ENCODE measurements around the gene LMTK2.

LMTK2 gene

DNA sequence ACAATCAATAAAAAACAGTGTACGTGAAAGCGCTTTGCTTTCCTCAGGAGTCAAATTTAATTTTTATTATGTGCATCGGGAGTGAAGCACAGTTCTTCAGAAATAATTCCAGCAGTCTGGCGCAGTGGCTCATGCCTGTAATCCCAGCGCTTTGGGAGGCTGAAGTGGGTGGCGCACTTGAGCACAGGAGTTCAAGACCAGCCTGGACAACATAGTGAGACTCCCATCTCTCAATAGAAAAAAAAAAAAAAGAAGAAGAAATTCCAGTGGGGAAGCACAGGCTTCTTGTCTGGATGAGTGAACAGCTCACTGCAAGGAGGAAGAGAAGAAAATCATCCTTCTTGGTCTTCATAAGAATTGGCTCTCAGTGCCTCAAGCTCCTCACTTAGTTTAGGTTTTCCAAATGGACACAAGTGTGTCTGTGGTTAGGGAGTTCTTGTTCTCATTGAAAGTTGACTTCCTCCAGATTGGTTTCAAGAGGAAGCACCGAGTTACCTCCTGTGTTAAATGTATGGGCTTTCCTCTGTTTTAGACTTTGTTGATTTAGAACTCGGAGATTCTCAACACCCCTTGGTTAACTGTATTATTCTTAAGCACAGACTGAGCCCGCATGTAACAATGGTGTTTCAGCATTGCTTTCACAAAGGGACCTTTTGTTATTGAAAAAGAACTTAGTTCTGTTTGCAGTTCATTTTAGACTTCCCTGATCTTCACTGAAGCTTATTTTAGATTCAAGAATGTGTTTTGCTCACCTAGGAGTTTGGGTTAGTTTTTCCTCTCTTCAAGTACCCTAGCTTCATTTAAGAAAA lies 28.0 kb downstream of the LMTK2 start:
- H3K4me2 ChIP-seq (ENCODE audit: low read depth, low read length, poor library complexity, severe bottlenecking) = no peak overlapping the region
- TF ChIP-seq, protein P1, sequence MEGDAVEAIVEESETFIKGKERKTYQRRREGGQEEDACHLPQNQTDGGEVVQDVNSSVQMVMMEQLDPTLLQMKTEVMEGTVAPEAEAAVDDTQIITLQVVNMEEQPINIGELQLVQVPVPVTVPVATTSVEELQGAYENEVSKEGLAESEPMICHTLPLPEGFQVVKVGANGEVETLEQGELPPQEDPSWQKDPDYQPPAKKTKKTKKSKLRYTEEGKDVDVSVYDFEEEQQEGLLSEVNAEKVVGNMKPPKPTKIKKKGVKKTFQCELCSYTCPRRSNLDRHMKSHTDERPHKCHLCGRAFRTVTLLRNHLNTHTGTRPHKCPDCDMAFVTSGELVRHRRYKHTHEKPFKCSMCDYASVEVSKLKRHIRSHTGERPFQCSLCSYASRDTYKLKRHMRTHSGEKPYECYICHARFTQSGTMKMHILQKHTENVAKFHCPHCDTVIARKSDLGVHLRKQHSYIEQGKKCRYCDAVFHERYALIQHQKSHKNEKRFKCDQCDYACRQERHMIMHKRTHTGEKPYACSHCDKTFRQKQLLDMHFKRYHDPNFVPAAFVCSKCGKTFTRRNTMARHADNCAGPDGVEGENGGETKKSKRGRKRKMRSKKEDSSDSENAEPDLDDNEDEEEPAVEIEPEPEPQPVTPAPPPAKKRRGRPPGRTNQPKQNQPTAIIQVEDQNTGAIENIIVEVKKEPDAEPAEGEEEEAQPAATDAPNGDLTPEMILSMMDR (IDR thresholded peaks at IDR 0.05; ENCODE audit: insufficient read depth, low read length, poor library complexity, severe bottlenecking) = no peak
- no peak for TF ChIP-seq EZH2phosphoT487 (conservative IDR thresholded peaks at IDR 0.05; ENCODE audit: low read length)
- H3K79me2 ChIP-seq (ENCODE audit: insufficient read depth, low read length) = no peaks in the 10 kb centered on the region
- no peaks in the 10 kb centered on the region for H3K9me2 ChIP-seq (replicated peaks; ENCODE audit: insufficient read depth, low read length)
- no peak overlapping the region for H2AFZ ChIP-seq (ENCODE audit: low read depth, low read length, severe bottlenecking)
- no peaks in the 10 kb centered on the region for H3K9me3 ChIP-seq (ENCODE audit: insufficient read depth, low read length)
- peaks cover 3% of the 10 kb centered on the region; the same call in 1 of the 2 replicates for H3K36me3 ChIP-seq (ENCODE audit: low read length)
- H3F3A ChIP-seq (ENCODE audit: insufficient read depth) = peaks cover 10% of the 10 kb centered on the region; the same call in 1 of the 2 replicates
- H3K4me3 ChIP-seq (ENCODE audit: insufficient read depth, low read length, poor library complexity, severe bottlenecking) = no peak overlapping the region
- no peak overlapping the region for H3K27ac ChIP-seq (ENCODE audit: low read depth, low read length)
- no peaks in the 10 kb centered on the region for H3K27me3 ChIP-seq (ENCODE audit: low read length)
- no peak overlapping the region for H3K9ac ChIP-seq (ENCODE audit: low read length)
- H4K20me1 ChIP-seq (ENCODE audit: low read depth, low read length) = peaks cover 73% of the 10 kb centered on the region

- H3K4me3 ChIP-seq (ENCODE audit: insufficient read depth, low read length, poor library complexity, severe bottlenecking) = no peak overlapping the region
- H4K20me1 ChIP-seq (ENCODE audit: low read depth, low read length) = peaks cover 60% of the 10 kb centered on the region
- no peaks in the 10 kb centered on the region for H3K79me2 ChIP-seq (ENCODE audit: insufficient read depth, low read length)
- H3K9me2 ChIP-seq (replicated peaks; ENCODE audit: insufficient read depth, low read length) = no peaks in the 10 kb centered on the region
- peaks cover 3% of the 10 kb centered on the region; the same call in 1 of the 2 replicates for H3K36me3 ChIP-seq (ENCODE audit: low read length)
- no peak overlapping the region for H3K9ac ChIP-seq (ENCODE audit: low read length)
- H3K4me2 ChIP-seq (ENCODE audit: low read depth, low read length, poor library complexity, severe bottlenecking) = no peak overlapping the region
- no peak for TF ChIP-seq EZH2phosphoT487 (conservative IDR thresholded peaks at IDR 0.05; ENCODE audit: low read length)
- TF ChIP-seq, protein P1 (IDR thresholded peaks at IDR 0.05; ENCODE audit: insufficient read depth, low read length, poor library complexity, severe bottlenecking) = no peak
- no peaks in the 10 kb centered on the region for H3K27me3 ChIP-seq (ENCODE audit: low read length)
- peaks cover 10% of the 10 kb centered on the region; the same call in 1 of the 2 replicates for H3F3A ChIP-seq (ENCODE audit: insufficient read depth)
- H3K27ac ChIP-seq (ENCODE audit: low read depth, low read length) = no peak overlapping the region
- H2AFZ ChIP-seq (ENCODE audit: low read depth, low read length, severe bottlenecking) = no peak overlapping the region
- no peaks in the 10 kb centered on the region for H3K9me3 ChIP-seq (ENCODE audit: insufficient read depth, low read length)
These were observed 29.3 kb downstream of the LMTK2 start for GRCh38 chr7:98135984-98136383.

GRCh38 chr7:98136423-98136822 lies 29.8 kb downstream of the LMTK2 start:
- Histone ChIP-seq H3K27ac (ENCODE audit: low read depth, low read length) (no peak overlapping the region), H3K27me3 (ENCODE audit: low read length) (no peaks in the 10 kb centered on the region), H3K36me3 (ENCODE audit: low read length) (peaks cover 3% of the 10 kb centered on the region; the same call in 1 of the 2 replicates), H3K79me2 (ENCODE audit: insufficient read depth, low read length) (no peaks in the 10 kb centered on the region), H3F3A (ENCODE audit: insufficient read depth) (peaks cover 10% of the 10 kb centered on the region; the same call in 1 of the 2 replicates), H3K9me3 (ENCODE audit: insufficient read depth, low read length) (no peaks in the 10 kb centered on the region), H3K4me2 (ENCODE audit: low read depth, low read length, poor library complexity, severe bottlenecking) (no peak overlapping the region), H3K4me3 (ENCODE audit: insufficient read depth, low read length, poor library complexity, severe bottlenecking) (no peak overlapping the region), H4K20me1 (ENCODE audit: low read depth, low read length) (peaks cover 56% of the 10 kb centered on the region), H2AFZ (ENCODE audit: low read depth, low read length, severe bottlenecking) (no peak overlapping the region), H3K9ac (ENCODE audit: low read length) (no peak overlapping the region), H3K9me2 (replicated peaks; ENCODE audit: insufficient read depth, low read length) (no peaks in the 10 kb centered on the region)
- TF ChIP-seq EZH2phosphoT487 (conservative IDR thresholded peaks at IDR 0.05; ENCODE audit: low read length) = no peak
- TF ChIP-seq, protein P1 (IDR thresholded peaks at IDR 0.05; ENCODE audit: insufficient read depth, low read length, poor library complexity, severe bottlenecking) = no peak

Data from SU-DHL-6 (cell line).